MM.1S (cell line): Measurements from ENCODE around the gene FGFR2.

Experiments used
- CTCF ChIP-seq: fragments of 300-600 bp; sonication (generic); IDR thresholded peaks from 2 replicates; pipeline ENCODE4 v1.5.1; 2016; ENCODE audit warnings: antibody characterized with exemption, low read length, mixed read lengths
- EZH2phosphoT487 ChIP-seq: fragments of 300-600 bp; sonication (generic); IDR thresholded peaks from 2 replicates; pipeline ENCODE4 v1.6.1; 2018; ENCODE audit warnings: antibody characterized with exemption, low read length

- TF ChIP-seq CTCF (no peak), EZH2phosphoT487 (no peak)
Measured at GRCh38 chr10:121444520-121445165, 153.6 kb downstream of the FGFR2 start.
